HG02763 (cell line): ENCODE results near the gene DIABLO.
A peak's percentile ranks its signal among the peaks of the same experiment; 100 is the strongest.
"Not testable (repeated sequence)": the region's sequence is repeated elsewhere in the genome, so short reads cannot be mapped to it uniquely, and the experiment has no call there.

Experiments
- ATAC-seq: cut with Tn5 transposase; IDR thresholded peaks from one replicate; pipeline ENCODE4 v1.9.1; 2021; ENCODE audit warnings: mild to moderate bottlenecking, moderate library complexity; ENCODE audit not compliant: unreplicated experiment

Gene DIABLO

DNA sequence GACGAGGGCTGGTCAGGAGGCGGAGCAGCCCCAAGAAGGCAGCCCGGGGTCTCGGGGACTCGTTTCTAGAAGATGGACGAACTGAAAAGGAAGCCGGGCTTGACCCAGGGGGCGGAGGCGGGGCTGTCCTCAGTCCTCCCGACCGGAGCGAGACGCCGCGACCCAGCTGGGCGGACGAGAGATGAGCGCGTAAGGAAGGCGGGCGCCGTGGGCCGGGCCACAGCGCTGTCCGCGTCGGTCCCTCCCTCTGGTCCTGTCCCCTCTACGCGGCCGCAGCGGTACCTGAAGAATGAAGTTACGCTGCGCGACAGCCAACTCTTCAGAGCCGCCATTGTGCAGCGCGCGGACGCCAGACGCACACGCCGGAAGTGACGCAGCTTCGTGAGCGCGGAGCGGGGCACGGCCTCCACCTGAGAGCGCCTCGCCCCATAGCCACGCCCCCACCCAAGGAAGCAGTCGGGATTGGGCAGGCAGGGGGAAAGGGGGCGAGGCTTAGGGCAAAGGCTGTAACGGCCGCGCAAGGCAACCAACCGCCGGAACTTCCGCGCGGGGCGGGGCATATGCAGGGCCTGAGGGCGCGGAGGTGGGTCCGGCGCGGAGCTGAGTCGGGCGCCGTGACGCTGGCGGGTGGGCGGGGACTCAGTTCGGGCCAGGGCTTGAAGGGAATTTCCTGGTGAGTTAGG lies at the start of gene DIABLO:
DIABLO (minus strand) TSS at position 370 of the 683 bp plus-strand sequence; CDS start at position 332, 38 bp downstream.
- ATAC-seq, result peak; percentile 91

DNA sequence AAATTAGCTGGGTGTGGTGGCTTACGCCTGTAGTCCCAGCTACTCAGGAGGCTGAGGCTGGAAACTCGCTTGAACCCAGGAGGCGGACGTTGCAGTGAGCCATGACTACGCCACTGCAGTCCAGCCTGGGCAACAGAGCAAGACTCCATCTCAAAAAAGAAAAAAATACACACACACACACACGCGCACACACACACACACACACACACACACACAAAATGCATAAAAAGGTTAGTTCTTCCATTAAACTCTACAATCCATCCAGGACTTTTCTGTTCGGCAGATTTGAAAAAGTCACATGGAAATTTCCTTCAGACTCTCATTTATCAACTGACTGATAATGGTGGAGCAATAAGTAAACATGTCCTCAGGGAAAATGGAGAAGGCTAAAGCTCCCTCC lies 49.6 kb upstream of the DIABLO start:
- no peak for ATAC-seq

GRCh38 chr12:122266230-122266901 lies 40.5 kb upstream of the DIABLO start, which contains the start of gene VPS33A:
Gene VPS33A (minus strand): TSS chr12:122266494. CDS start chr12:122266408, 86 bp downstream.
- ATAC-seq, result peak; percentile 92

GRCh38 chr12:122265886-122266229 lies 40.0 kb upstream of the DIABLO start:
- ATAC-seq, result no peak

DNA sequence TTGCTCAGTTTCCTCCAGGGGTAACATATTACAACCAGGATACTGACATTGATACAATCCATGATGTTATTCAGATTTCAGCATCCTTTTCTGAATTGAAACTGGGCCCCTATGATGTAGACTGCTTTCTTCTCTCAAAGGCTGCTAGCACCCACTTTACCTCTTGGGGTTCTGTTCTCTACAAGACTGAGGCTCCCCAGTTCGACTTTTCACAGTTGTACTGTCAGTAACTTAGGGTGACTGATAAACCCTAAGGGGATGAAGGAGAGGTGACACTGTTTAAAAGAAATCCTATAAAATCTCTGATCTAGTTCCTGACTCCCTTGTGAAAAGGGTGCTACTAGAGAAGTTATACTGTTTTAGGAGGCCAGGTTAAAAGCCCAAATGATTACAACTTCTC lies 39.6 kb upstream of the DIABLO start:
- ATAC-seq, result no peak

- not testable (repeated sequence) for ATAC-seq
Observed at GRCh38 chr12:122260735-122261134, 34.9 kb upstream of the DIABLO start.

GRCh38 chr12:122258939-122259338 lies 33.1 kb upstream of the DIABLO start:
- not testable (repeated sequence) for ATAC-seq

GRCh38 chr12:122258462-122258861 lies 32.6 kb upstream of the DIABLO start:
- not testable (repeated sequence) for ATAC-seq

DNA sequence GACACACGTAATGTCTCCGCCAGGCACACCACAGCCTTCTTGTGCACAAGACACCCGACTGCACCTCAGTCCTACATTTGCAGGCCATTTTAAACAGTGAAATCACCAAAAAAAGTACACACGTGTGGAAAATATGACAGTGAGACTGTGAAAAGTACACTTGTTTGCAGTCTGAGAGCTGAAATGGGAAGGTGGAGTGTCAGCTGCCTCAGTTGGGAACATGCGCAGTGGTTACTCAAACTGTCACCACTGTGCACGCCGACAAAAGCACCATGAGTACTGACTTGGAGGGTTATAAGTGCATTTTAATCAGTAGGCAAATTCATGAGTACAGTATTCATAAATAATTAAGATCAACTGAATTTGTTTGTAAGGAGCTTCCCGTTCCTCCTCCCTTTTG lies 24.7 kb upstream of the DIABLO start:
- no peak for ATAC-seq

GRCh38 chr12:122250047-122250446 lies 24.2 kb upstream of the DIABLO start:
- ATAC-seq, result no peak

DNA sequence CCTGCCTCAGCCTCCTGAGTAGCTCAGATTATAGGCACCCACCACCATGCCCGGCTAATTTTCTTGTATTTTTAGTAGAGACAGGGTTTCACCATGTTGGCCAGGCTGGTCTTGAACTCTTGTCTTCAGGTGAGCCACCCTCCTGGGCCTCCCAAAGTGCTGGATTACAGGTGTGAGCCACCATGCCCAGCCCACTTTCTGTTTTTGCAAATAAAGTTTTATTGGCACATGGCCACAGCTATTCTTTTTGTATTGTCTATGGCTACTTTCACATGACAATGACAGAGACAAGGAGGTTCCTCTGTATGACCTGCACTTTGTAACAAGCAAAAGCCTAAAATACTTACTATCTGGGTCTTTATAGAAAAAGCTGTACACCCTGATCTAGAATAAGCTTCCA lies 19.7 kb upstream of the DIABLO start:
- ATAC-seq, result no peak

GRCh38 chr12:122244565-122245371 lies 18.9 kb upstream of the DIABLO start:
- ATAC-seq, result no peak

DNA sequence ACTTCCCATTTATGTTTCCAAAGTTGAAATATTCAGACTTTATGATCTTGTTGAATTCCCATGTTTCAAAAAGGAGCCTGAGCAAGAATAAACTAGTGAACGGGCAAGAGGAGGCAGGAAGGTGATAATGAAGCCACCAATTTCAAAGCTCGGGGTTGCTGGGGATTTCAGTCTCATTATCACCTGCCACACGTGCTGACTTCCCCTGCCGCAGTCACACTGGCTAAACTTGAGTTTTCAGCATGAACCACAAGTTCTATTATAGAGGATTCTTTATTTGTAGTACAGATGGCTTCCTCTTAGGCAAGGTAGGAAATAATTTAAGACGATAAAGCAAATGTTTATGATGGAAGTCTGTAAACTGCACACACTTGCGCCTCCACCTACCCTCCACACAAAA lies 18.1 kb upstream of the DIABLO start:
- ATAC-seq, result no peak

- ATAC-seq, result no peak
Observed at GRCh38 chr12:122238861-122239260, 13.0 kb upstream of the DIABLO start.

GRCh38 chr12:122235741-122236140 lies 9.9 kb upstream of the DIABLO start:
- no peak for ATAC-seq

- ATAC-seq, result no peak
Observed at GRCh38 chr12:122232691-122233090, 6.8 kb upstream of the DIABLO start.

DNA sequence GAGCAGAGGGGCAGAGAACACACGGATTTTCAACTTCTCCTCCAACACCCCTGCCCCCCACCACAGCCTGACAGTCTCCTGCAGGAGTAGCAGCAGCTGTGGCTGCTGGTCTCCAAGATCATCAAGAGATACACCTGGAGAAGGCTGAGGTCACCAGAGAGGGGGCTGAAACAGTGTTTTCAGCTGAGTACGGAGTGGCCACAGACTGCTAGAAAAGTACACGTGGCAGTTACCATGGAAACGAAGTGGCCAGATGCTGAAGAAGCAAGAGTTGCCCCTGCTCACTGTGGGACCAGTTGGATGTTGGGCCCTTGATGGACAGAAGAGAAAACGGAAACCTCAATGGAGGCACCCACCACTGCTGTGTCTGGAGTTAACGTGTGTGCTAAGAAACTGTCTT lies 4.9 kb upstream of the DIABLO start:
- ATAC-seq, result no peak

DNA sequence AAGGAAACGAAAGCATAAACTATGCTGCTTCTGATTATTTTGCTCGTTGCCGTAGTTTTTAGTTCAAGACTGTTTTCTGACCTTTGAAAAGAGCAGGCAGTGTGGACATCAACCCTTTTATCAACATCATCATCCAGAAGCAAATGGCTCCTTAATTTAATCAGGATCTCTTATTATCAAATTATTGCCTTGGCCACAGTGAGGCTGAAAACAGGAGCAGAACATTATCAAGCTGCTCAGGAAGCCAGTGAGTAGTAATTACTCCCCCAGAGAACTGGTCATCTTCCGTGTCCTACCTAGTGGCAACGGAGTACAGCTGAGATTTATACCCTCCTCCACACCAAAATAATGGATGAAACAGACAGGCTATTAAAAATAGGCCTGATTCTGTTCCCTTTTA lies 2.2 kb upstream of the DIABLO start:
- ATAC-seq, result no peak

- no peak for ATAC-seq
Observed at GRCh38 chr12:122227341-122227740, 1.5 kb upstream of the DIABLO start.

DNA sequence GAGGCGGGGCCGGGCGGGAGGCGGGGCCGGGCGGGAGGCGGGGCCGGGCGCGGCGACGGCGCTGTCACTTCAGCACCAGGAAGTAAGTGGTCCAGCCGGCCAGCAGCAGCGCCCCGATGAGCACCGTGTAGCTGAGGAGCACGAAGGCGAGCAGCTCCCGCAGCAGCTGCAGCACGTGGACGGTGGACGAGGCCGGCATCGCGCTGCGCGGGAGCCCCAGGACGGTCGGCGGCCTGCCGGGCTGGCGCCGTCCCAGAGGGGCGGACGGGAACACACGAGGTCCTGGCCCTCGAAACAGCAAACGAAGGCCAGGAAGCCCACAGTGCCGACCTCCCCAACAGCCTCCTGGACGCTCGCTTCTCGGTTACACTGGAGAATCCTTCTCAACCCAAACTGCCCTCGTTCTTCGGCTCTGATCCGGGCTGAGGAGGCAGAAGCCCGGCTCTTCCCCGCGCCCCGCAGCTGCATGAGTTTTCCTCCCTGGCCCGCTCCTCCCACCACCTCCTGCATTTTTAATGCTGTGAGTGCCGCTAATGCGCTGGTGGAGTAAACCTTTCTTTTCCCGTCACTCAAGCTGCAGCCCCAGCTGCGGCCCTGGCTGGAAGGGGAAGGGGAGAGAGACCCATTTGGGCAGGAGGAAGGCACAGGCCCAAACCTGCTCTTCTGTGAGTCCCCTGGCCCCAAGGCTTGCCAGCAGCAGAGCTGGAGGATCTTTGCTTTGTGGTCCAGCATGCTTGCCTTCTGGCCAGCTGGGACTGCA lies 694 bp upstream of the DIABLO start:
- no peak for ATAC-seq

DNA sequence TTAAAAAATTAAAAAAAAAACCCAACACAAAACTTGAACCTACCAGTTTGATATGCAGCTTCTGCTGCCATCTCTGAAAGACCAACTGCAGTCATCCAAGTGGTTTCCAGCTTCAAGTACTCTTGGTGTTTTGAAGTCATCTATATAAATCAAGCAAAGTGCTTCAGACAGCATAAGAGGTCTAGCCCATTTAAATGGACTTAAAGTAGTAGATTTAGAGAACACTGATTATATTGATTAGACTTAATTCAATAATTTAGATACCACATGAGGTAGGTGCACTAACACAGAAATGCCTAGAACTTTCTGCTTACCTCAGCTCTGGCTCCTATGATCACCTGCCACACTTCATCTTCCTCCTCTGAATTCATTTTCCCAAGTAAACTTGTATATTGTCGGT lies 9.4 kb downstream of the DIABLO start:
- ATAC-seq, result no peak
